Mesendoderm (in vitro differentiated cells): ENCODE measurements around the gene SLC27A4.
A peak's percentile ranks its signal among the peaks of the same experiment; 100 is the strongest.

Experiments
- DNase-seq: peaks from one replicate; pipeline ENCODE4 v3.0.0; 2013
- H2AK5ac ChIP-seq: 2 replicates; pipeline ENCODE4 v1.6.1; 2013; ENCODE audit warnings: low read length, inconsistent platforms
- H2BK120ac ChIP-seq: 2 replicates; pipeline ENCODE4 v1.6.1; 2013; ENCODE audit warnings: low read depth, mild to moderate bottlenecking, low read length, moderate library complexity, mixed read lengths
- H2BK15ac ChIP-seq: replicated peaks from 2 replicates; pipeline ENCODE4 v1.6.1; 2013; ENCODE audit warnings: low read depth, mild to moderate bottlenecking, moderate library complexity
- H2BK5ac ChIP-seq: 2 replicates; pipeline ENCODE4 v1.6.1; 2013; ENCODE audit warnings: low read length, inconsistent platforms
- H3K18ac ChIP-seq: 2 replicates; pipeline ENCODE4 v1.6.1; 2013; ENCODE audit warnings: mild to moderate bottlenecking, low read length, mixed read lengths
- H3K23ac ChIP-seq: one replicate; pipeline ENCODE4 v1.6.1; 2013; ENCODE audit warnings: low read length
- H3K27ac ChIP-seq: 2 replicates; pipeline ENCODE4 v1.5.1; 2013; ENCODE audit warnings: low read depth, mild to moderate bottlenecking, inconsistent platforms, low read length, moderate library complexity
- H3K27me3 ChIP-seq: 2 replicates; pipeline ENCODE4 v1.6.1; 2013; ENCODE audit warnings: low read length, control low read depth, mild to moderate bottlenecking, inconsistent platforms; ENCODE audit not compliant: insufficient read depth, poor library complexity
- H3K36me3 ChIP-seq: 2 replicates; pipeline ENCODE4 v1.6.1; 2013; ENCODE audit warnings: low read length, inconsistent platforms; ENCODE audit not compliant: control insufficient read depth, insufficient read depth
- H3K4ac ChIP-seq: one replicate; pipeline ENCODE4 v1.6.1; 2013; ENCODE audit warnings: low read depth, mild to moderate bottlenecking, low read length, moderate library complexity
- H3K4me1 ChIP-seq: 2 replicates; pipeline ENCODE4 v1.6.1; 2013; ENCODE audit warnings: low read depth, low read length, inconsistent platforms; ENCODE audit not compliant: control insufficient read depth
- H3K4me2 ChIP-seq: 2 replicates; pipeline ENCODE4 v1.6.1; 2013; ENCODE audit warnings: low read length
- H3K4me3 ChIP-seq: 2 replicates; pipeline ENCODE4 v1.5.1; 2013; ENCODE audit warnings: mild to moderate bottlenecking, low read length
- H3K56ac ChIP-seq: one replicate; pipeline ENCODE4 v1.6.1; 2013; ENCODE audit warnings: low read length
- H3K79me1 ChIP-seq: 2 replicates; pipeline ENCODE4 v1.6.1; 2013; ENCODE audit warnings: low read length, inconsistent platforms
- H3K79me2 ChIP-seq: 2 replicates; pipeline ENCODE4 v1.6.1; 2013; ENCODE audit warnings: mild to moderate bottlenecking, low read length; ENCODE audit not compliant: control insufficient read depth, insufficient read depth
- H3K9ac ChIP-seq: 2 replicates; pipeline ENCODE4 v1.6.1; 2013; ENCODE audit warnings: low read length, inconsistent platforms
- H4K5ac ChIP-seq: one replicate; pipeline ENCODE4 v1.6.1; 2013; ENCODE audit warnings: low read length
- H4K8ac ChIP-seq: one replicate; pipeline ENCODE4 v1.6.1; 2013; ENCODE audit warnings: low read depth, mild to moderate bottlenecking, control low read depth, low read length, moderate library complexity
- WGBS: extraction: QIAGEN DNeasy Blood & Tissue Kit; methylation state at CpG from one replicate; pipeline ENCODE4 v1.1.7; 2013; ENCODE audit warnings: low lambda C conversion rate, missing lambda C conversion rate; ENCODE audit not compliant: insufficient coverage; ENCODE audit errors: extremely low coverage; 5-methylcytosine and 5-hydroxymethylcytosine counted together

SLC27A4 gene

GRCh38 chr9:128394379-128395168, 54.2 kb downstream of the SLC27A4 start:
- Histone ChIP-seq H3K27ac (no peak overlapping the region), H3K4me1 (peaks cover 9% of the 10 kb centered on the region), H3K79me1 (no peaks in the 10 kb centered on the region), H3K23ac (no peak overlapping the region), H2BK15ac (no peak overlapping the region), H2BK5ac (no peak overlapping the region), H4K5ac (no peak overlapping the region), H3K4ac (no peak overlapping the region), H2BK120ac (no peak overlapping the region), H3K9ac (no peak overlapping the region), H3K36me3 (no peaks in the 10 kb centered on the region), H3K27me3 (peaks cover 47% of the 10 kb centered on the region), H2AK5ac (no peak overlapping the region), H4K8ac (no peak overlapping the region), H3K79me2 (no peaks in the 10 kb centered on the region), H3K4me3 (no peak overlapping the region), H3K56ac (no peak overlapping the region), H3K18ac (no peak overlapping the region), H3K4me2 (no peak overlapping the region)
- no CpG with 5 or more reads among the region's 9 CpGs for WGBS
- DNase-seq = no peak

GRCh38 chr9:128396970-128397613, 56.8 kb downstream of the SLC27A4 start:
- WGBS = no CpG with 5 or more reads among the region's 19 CpGs
- H3K56ac ChIP-seq = peak overlapping the region; percentile 39
- no peak overlapping the region for H2AK5ac ChIP-seq
- H3K36me3 ChIP-seq = no peaks in the 10 kb centered on the region
- no peak overlapping the region for H4K8ac ChIP-seq
- no peak overlapping the region for H3K4ac ChIP-seq
- H2BK15ac ChIP-seq = no peak overlapping the region
- no peaks in the 10 kb centered on the region for H3K79me2 ChIP-seq
- DNase-seq = no peak
- no peak overlapping the region for H3K27ac ChIP-seq
- H3K27me3 ChIP-seq = peaks cover 28% of the 10 kb centered on the region
- peaks cover 9% of the 10 kb centered on the region for H3K4me1 ChIP-seq
- no peak overlapping the region for H3K4me3 ChIP-seq
- no peak overlapping the region for H3K18ac ChIP-seq
- no peak overlapping the region for H2BK120ac ChIP-seq
- H3K9ac ChIP-seq = no peak overlapping the region
- H3K4me2 ChIP-seq = no peak overlapping the region
- H3K23ac ChIP-seq = no peak overlapping the region
- H3K79me1 ChIP-seq = no peaks in the 10 kb centered on the region
- no peak overlapping the region for H4K5ac ChIP-seq
- no peak overlapping the region for H2BK5ac ChIP-seq

GRCh38 chr9:128397831-128398230, 57.5 kb downstream of the SLC27A4 start:
- Histone ChIP-seq H3K9ac (no peak overlapping the region), H3K56ac (no peak overlapping the region), H3K27me3 (peaks cover 22% of the 10 kb centered on the region), H2AK5ac (no peak overlapping the region), H3K23ac (no peak overlapping the region), H3K18ac (no peak overlapping the region), H3K4me2 (no peak overlapping the region), H3K4ac (no peak overlapping the region), H3K36me3 (no peaks in the 10 kb centered on the region), H2BK120ac (no peak overlapping the region), H3K79me1 (no peaks in the 10 kb centered on the region), H3K79me2 (no peaks in the 10 kb centered on the region), H4K8ac (no peak overlapping the region), H2BK15ac (no peak overlapping the region), H3K4me3 (no peak overlapping the region), H2BK5ac (no peak overlapping the region), H3K4me1 (peaks cover 9% of the 10 kb centered on the region), H3K27ac (no peak overlapping the region), H4K5ac (no peak overlapping the region)
- WGBS = no CpG with 5 or more reads among the region's 7 CpGs
- no peak for DNase-seq

- H4K8ac ChIP-seq = no peak overlapping the region
- no peaks in the 10 kb centered on the region for H3K79me2 ChIP-seq
- H3K23ac ChIP-seq = no peak overlapping the region
- H3K27me3 ChIP-seq = peaks cover 11% of the 10 kb centered on the region
- no peak overlapping the region for H3K9ac ChIP-seq
- no peak overlapping the region for H3K18ac ChIP-seq
- H4K5ac ChIP-seq = no peak overlapping the region
- peaks cover 6% of the 10 kb centered on the region for H3K4me1 ChIP-seq
- no peaks in the 10 kb centered on the region for H3K79me1 ChIP-seq
- H3K4ac ChIP-seq = no peak overlapping the region
- H2BK15ac ChIP-seq = no peak overlapping the region
- no peak overlapping the region for H2AK5ac ChIP-seq
- H3K56ac ChIP-seq = no peak overlapping the region
- H3K4me3 ChIP-seq = no peak overlapping the region
- H3K27ac ChIP-seq = no peak overlapping the region
- no peak overlapping the region for H2BK120ac ChIP-seq
- no CpG with 5 or more reads among the region's 3 CpGs for WGBS
- no peak overlapping the region for H2BK5ac ChIP-seq
- H3K36me3 ChIP-seq = no peaks in the 10 kb centered on the region
- H3K4me2 ChIP-seq = no peak overlapping the region
- DNase-seq = no peak
Measured at GRCh38 chr9:128399861-128400260, 59.5 kb downstream of the SLC27A4 start.

- no peak overlapping the region for H2BK5ac ChIP-seq
- no peaks in the 10 kb centered on the region for H3K79me2 ChIP-seq
- no CpG with 5 or more reads among the region's 5 CpGs for WGBS
- H3K27ac ChIP-seq = no peak overlapping the region
- H3K4ac ChIP-seq = no peak overlapping the region
- no peak overlapping the region for H3K23ac ChIP-seq
- H2AK5ac ChIP-seq = no peak overlapping the region
- no peak for DNase-seq
- no peak overlapping the region for H2BK15ac ChIP-seq
- H3K27me3 ChIP-seq = peaks cover 9% of the 10 kb centered on the region
- H3K18ac ChIP-seq = no peak overlapping the region
- no peaks in the 10 kb centered on the region for H3K4me1 ChIP-seq
- H3K79me1 ChIP-seq = no peaks in the 10 kb centered on the region
- H3K9ac ChIP-seq = no peak overlapping the region
- no peak overlapping the region for H4K8ac ChIP-seq
- no peak overlapping the region for H4K5ac ChIP-seq
- H3K4me3 ChIP-seq = no peak overlapping the region
- H3K4me2 ChIP-seq = no peak overlapping the region
- no peak overlapping the region for H3K56ac ChIP-seq
- H3K36me3 ChIP-seq = no peaks in the 10 kb centered on the region
- no peak overlapping the region for H2BK120ac ChIP-seq
Measured at GRCh38 chr9:128404560-128404959, 64.2 kb downstream of the SLC27A4 start.
